HG03354 (cell line): ENCODE results near the gene KLHL8.

Source experiments
- ATAC-seq: cut with Tn5 transposase; IDR thresholded peaks from one replicate; pipeline ENCODE4 v1.9.1; 2021; ENCODE audit warnings: mild to moderate bottlenecking; ENCODE audit not compliant: unreplicated experiment, poor library complexity, severe bottlenecking

The KLHL8 gene

GRCh38 chr4:87220094-87220822, at the start of gene KLHL8:
KLHL8 (minus strand) TSS chr4:87220618; CDS start chr4:87195539, 25,079 bp downstream.
- peak; percentile 88 for ATAC-seq

DNA sequence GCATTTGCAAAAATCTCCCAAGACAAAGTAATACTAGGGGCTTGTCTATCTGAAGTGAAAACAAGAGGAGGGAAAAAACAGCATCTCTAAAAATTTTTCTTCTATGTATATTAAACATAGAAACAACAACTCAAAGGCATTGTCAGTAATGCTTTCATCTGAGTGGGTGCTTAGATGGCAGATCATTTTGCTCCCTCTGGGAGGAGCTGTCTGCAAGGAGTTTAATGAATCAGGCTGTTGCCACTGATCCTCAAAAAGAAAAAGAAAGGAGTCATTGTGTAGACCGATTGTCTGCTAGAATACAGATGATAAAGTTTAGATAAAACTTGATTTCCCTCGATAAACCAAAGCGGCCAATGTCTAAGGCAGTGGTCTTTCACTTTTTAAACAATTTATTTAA, 49.7 kb upstream of the KLHL8 start:
- no peak for ATAC-seq

- no peak for ATAC-seq
Measured at GRCh38 chr4:87268411-87268810, 48.0 kb upstream of the KLHL8 start.

DNA sequence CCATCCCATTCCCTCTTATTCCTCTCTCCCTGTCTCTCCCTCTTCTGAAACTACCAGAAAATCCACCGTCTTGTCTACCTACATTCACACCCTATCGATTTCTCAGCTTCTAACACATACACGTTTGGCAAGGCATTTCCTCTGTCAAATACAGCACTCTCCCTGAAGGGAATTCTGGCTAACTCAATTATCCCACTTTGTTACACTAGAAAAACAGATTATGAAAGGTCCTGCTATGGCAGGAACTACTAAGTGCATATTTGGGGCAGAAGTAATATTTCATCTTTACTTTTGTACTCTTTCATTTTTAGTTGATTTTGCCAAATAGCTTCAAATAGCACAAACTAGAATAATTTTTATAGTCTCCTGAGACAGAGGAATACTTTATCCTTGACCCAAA, 46.6 kb upstream of the KLHL8 start:
- ATAC-seq: no peak

- no peak for ATAC-seq
Measured at GRCh38 chr4:87262886-87263285, 42.5 kb upstream of the KLHL8 start.

DNA sequence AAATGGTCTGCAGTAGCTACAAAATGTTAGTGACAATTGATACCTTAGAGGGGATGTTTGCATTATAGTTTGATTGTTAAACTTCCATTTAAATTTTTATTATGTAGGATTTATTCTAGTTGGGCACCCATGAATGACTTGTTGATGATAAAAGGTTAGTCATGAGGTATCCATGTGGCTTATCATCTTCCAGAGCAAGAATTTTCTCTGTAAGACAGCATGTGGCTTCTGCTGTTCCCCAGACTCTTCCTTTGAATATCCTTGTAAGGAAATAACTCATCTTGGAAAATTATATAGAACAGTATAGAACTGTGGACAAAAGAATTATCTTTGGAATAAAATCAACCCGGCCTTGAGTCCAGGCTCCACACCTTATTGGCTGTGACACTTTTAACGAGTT, 40.1 kb upstream of the KLHL8 start:
- ATAC-seq: no peak

DNA sequence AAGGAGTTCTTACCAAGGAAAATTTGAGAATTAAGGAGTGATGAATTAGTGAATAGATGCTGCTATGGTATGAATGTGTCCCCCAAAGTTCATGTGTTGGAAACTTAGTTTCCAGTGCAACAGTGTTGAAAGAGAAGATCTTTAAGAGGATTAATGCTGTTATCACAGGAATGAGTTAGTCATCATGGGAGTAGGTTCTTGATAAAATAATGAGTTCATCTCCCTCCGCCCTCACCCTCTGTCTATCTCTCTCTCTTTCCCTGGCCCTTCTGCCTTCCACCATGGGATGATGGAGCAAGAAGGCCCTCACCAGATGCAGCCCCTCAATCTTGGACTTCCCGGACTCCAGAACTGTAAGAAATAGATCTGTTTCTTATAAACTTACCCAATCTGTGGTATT, 38.3 kb upstream of the KLHL8 start:
- ATAC-seq: no peak

DNA sequence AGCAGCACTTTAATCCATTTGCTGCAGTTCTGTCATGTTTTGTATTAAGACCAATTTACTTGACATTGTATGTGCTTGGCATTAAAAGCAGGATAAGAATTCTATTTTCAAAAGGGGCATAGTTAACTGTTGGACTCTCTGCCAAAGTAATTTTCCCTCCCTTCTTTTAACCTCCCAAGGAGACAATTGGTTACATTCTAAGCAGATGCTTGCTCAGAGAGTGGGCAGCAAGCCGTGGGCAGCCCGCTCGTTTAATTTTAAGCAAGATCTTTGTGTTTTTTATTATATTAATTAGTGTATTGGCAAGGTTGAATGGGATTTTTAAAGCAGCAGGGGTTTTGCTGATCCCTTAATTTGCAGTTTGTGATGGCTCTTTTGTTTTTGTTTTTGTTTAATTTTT, 37.1 kb upstream of the KLHL8 start:
- no peak for ATAC-seq

- ATAC-seq: no peak
Measured at GRCh38 chr4:87255755-87256154, 35.3 kb upstream of the KLHL8 start.

DNA sequence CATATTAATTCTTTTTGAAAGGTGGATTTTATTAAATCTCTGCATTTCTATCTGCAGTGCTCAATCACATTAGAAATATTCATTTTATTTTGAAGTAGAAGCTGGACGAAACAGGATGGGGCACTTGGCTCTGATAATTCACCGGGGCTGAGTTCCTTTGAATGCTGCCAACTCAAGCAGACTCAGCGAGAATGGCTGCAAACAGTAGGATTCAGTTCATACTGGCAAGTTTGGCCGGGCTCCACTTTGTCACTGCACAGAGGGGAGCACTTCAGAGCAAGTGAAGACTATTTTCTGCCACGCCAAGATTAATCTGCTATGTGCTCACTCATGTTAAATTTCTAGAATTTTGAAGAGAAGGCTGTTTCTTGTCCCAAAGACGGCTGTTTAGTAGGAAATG, 30.7 kb upstream of the KLHL8 start:
- ATAC-seq: no peak

DNA sequence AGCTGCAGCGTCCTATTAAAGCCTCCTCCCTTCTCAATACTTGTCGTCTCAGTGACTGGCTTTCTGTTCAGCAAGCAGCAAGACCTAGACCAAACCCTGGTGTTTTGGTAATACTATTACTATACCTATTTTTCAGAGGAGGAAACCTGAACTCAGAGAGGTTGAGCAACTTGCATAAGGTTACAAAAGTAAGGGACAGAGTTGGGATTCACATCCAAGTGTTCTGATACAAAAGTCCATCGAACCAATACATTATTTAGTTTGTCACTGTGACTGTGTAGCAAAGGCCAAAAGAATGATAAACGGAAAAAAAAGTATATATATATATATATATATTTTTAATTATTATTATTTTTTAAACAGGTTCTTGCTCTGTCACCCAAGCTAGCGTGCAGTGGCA, 29.9 kb upstream of the KLHL8 start:
- no peak for ATAC-seq

DNA sequence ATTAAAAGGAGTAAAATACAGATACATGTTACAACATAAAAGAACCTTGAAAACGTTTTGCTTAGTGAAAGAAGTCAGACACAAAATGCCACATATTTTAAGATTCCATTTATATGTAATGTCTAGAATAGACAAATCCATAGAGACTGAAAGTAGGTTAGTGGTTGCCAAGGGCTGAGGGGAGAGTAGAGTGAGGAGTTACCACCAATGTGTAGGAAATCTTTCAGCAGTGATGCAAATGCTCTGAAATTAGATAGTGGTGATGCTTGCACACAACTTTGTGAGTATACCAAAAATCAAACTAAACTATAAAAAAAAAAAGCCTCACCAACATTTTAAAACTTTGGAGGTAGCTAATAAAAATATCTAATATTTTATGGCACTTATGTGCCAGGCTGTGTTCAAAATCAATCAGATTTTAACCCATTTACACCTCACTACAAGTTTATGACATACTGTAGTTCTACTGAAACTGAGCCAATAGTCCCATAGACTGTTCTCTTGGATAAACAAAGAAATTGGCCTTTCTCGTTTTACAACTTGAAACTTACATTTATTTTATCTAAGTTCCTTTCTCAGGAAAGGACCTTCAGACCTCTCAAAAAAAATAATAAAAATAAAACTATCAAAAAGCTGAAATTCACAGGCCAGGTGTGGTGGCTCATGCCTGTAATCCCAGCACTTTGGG, 29.1 kb upstream of the KLHL8 start:
- no peak for ATAC-seq

DNA sequence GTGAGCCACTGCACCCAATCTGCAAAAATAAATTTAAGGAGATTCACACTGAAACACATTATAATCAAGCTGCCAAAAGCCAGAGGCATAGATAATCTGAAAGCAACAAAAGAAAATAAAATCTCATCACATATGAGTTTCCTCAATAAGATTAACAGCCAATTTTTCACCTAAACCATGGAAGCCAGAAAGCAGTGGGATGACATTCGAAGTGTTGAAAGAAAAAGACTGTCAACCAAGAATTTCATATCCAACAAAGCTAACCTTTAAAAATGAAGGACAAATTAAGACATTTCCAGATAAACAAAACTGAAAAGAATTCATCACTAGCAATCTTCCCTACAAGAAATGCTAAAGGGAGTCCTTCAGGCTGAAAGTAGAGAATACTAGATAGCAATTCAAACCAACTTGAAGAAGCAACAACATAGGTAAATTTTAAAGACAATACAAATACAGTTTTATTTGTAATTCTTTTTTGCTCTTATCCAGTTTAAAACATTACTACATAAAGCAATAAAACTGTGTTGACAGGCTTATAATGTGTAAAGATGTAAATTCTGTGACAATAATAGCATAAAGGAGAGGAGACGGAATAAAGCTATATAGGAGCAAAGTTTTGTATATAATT, 23.1 kb upstream of the KLHL8 start:
- ATAC-seq: no peak

DNA sequence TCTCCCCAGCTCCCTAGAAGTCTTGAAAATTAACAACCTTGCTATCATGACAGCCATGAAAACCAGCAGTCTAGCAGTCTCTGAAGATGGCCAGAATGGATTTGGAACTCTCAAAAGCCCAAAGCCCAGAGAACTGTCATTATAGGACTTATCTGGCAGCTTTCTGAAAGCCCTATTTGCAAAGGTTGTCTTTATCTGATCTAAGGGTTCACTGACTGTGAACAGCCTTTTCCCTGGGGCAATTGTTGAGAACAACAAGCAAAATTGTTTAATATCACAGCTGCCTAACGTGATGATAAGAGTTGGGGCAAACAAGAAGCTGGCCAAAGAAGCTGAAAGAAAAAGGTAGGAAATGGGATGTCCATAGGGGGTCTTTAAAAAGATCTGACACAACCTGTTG, 20.9 kb upstream of the KLHL8 start:
- ATAC-seq: no peak

DNA sequence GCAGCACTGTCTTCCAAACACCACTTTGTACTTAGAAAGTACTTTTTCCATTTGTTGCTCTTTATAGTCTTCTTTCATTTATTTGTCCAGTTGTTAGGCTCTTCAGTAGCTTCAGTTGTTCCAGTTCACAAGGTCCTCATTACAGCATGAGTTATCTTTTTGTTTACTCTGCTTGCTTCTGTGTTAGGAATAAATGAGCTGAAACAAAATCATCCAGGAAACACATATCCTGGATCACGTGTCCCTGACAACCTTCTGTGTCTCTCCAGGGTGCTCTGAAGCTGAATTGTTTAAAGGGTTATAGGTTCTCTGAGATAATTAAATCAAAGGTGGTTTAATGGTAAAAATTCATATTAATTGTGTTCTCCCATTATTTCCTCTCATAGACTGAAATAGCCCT, 19.9 kb upstream of the KLHL8 start:
- no peak for ATAC-seq

DNA sequence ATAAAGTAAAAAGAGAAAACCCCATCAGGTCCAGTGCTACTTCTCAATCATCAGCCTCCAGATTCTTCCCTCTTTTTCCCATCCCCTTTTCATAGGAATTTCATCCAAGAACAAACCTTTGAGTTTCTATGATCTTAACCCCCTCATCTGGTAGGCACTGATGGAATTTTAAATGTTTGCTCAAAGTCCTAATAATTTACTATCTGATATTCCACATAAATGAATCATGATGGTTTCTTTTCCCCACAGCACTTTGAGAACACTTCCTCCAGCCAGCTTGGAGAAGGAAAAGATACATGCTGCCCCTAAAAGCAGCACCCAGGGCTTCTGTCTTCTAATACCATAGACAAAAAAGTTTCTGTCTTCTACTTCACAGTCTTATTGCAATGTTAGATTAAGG, 19.4 kb upstream of the KLHL8 start:
- ATAC-seq: no peak

- ATAC-seq: no peak
Measured at GRCh38 chr4:87239194-87239593, 18.8 kb upstream of the KLHL8 start.

DNA sequence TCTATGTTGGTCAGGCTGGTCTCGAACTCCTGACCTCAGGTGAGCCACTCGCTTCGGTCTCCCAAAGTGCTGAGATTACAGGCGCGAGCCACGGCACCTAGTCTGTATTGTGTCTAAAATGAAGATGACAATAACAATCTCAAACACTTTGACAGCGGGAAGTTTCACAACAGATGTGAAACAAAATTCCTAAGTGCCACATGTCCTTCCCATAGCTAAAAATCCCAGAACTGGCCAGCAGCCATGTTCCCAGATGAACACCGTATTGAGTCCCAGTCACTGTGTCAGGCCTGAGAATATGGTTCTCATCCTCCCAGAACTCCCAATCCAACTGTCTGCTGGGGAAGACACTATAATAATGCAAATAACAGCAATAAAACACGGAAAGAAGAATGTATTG, 16.4 kb upstream of the KLHL8 start:
- ATAC-seq: no peak

DNA sequence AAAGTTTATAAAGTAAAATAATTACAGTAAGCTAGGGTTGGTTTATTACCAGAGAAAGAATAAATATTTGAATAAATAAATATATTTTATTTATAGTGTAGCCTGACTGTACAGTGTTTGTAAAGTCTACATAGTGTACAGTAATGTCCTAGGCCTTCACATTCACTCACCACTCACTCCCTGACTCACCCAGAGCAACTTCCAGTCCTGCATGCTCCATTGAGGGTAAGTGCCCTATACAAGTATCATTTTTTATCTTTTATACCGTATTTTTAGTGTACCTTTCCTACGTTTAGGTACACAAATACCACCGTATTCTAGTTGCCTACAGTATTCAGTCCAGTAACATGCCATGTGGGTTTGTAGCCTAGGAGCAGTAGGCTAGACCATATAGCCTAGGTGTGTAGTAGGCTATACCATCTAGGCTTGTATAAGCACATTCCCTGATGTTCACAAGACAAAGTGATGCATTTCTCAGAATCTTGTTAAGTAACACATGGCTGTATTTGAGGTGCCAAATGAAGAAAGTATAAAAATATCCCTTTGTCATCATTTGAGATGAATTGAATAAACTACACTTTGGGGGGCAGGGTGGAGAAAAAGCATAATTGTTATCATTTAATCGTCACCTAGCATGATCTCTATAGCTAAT, 14.7 kb upstream of the KLHL8 start:
- no peak for ATAC-seq

GRCh38 chr4:87232216-87232615, 11.8 kb upstream of the KLHL8 start:
- ATAC-seq: no peak

GRCh38 chr4:87230806-87231205, 10.4 kb upstream of the KLHL8 start:
- no peak for ATAC-seq
